GM12878 (cell line): Measurements from ENCODE around the gene CAPN2. TPM values are rescaled to one million over a fixed set of nuclear protein-coding genes. Genes with fewer than 3 reads are reported as not detected.

Experiments
- ATAC-seq: fragments of 200-7000 bp; cut with Tn5 transposase; 3 replicates; pipeline ENCODE4 v1.9.1; 2020; ENCODE audit warnings: mild to moderate bottlenecking, moderate library complexity
- BruUV-seq: library from RNA; stranded (reverse); fragments of 400-500 nt; replicated peaks from 2 replicates; lab custom pipeline; 2021; lab: Mats Ljungman, UMichigan
- CTCF ChIA-PET: fragments of 300-600 bp; sonication (Branson Sonifier 250); formaldehyde crosslinking; extraction: SDS; loops from one replicate; lab custom pipeline; 2021; ENCODE audit warnings: inconsistent platforms; lab: Yijun Ruan, JAX
- POLR2A ChIA-PET: fragments of 350-600 bp; formaldehyde crosslinking; extraction: SDS; loops from one replicate; lab custom pipeline; 2021; ENCODE audit warnings: inconsistent platforms; lab: Charles Lee
- RAD21 ChIA-PET: fragments of 300-600 bp; sonication (Branson Sonifier 250); formaldehyde crosslinking; loops from one replicate; lab custom pipeline; 2023; ENCODE audit warnings: antibody characterized with exemption; ENCODE audit not compliant: unreplicated experiment; lab: Charles Lee
- SMC1A ChIA-PET: fragments of 300-600 bp; sonication (Branson Sonifier 250); formaldehyde crosslinking; loops from one replicate; lab custom pipeline; 2023; ENCODE audit not compliant: unreplicated experiment, uncharacterized antibody; lab: Charles Lee
- DNase-seq: peaks from one replicate; pipeline ENCODE4 v3.0.0-alpha.2; 2011; ENCODE audit warnings: low read depth, low spot score
- FAIRE-seq: peaks from 3 replicates; lab custom pipeline; 2011; peaks lifted over from hg19 to GRCh38; lab: Jason Lieb, UNC
- H2AFZ ChIP-seq: 2 replicates; pipeline ENCODE4 v1.6.0; 2011; ENCODE audit warnings: low read depth, low read length, control low read depth; ENCODE audit not compliant: control insufficient read depth
- H3K27ac ChIP-seq: 2 replicates; pipeline ENCODE4 v1.5.1; 2011; ENCODE audit warnings: control low read depth; ENCODE audit not compliant: control insufficient read depth, insufficient read depth
- H3K27me3 ChIP-seq, 2 experiments: replicated peaks in 1 of 2; 2 replicates each; pipeline versions ENCODE4 v1.6.0 to v1.6.1; 2011; ENCODE audit warnings: low read length in 1 of 2; ENCODE audit not compliant: control insufficient read depth in 2 of 2, insufficient read depth in 2 of 2
- H3K36me3 ChIP-seq, 2 experiments: 2 replicates each; pipeline ENCODE4 v1.5.1; 2011; ENCODE audit warnings: low read length in 1 of 2; ENCODE audit not compliant: control insufficient read depth in 2 of 2, insufficient read depth in 2 of 2
- H3K4me1 ChIP-seq: 2 replicates; pipeline ENCODE4 v1.6.1; 2011; ENCODE audit warnings: mild to moderate bottlenecking, low read length, moderate library complexity, mixed read lengths; ENCODE audit not compliant: control insufficient read depth, insufficient read depth
- H3K4me2 ChIP-seq: 2 replicates; pipeline ENCODE4 v1.6.0; 2011; ENCODE audit warnings: control low read depth; ENCODE audit not compliant: control insufficient read depth, insufficient read depth
- H3K4me3 ChIP-seq: fragments of 200-600 bp; sonication (generic); 2 replicates; pipeline ENCODE4 v1.5.1; 2016
- H3K79me2 ChIP-seq: 2 replicates; pipeline ENCODE4 v1.6.0; 2011; ENCODE audit warnings: low read length; ENCODE audit not compliant: control insufficient read depth, insufficient read depth
- H3K9ac ChIP-seq: 2 replicates; pipeline ENCODE4 v1.8.0; 2011; ENCODE audit warnings: low read length, control low read depth, mixed read lengths; ENCODE audit not compliant: control insufficient read depth, insufficient read depth
- H3K9me3 ChIP-seq: replicated peaks from 3 replicates; pipeline ENCODE4 v1.5.1; 2011; ENCODE audit warnings: mild to moderate bottlenecking, low read length; ENCODE audit not compliant: control insufficient read depth, insufficient read depth
- H4K20me1 ChIP-seq: 2 replicates; pipeline ENCODE4 v1.6.0; 2011; ENCODE audit not compliant: control insufficient read depth, insufficient read depth
- ATF7 ChIP-seq: fragments of 450-650 bp; IDR thresholded peaks from 2 replicates; pipeline ENCODE4 v1.6.1; 2016; ENCODE audit warnings: low read depth, mild to moderate bottlenecking
- CHD4 ChIP-seq: fragments of 200-600 bp; sonication (generic); IDR thresholded peaks from 2 replicates; pipeline ENCODE4 v1.6.1; 2016; ENCODE audit warnings: mild to moderate bottlenecking
- HDAC2 ChIP-seq: fragments of 200-600 bp; sonication (generic); IDR thresholded peaks from 2 replicates; pipeline ENCODE4 v1.6.1; 2017
- IRF4 ChIP-seq: IDR thresholded peaks from 2 replicates; pipeline ENCODE4 v1.6.1; 2011; ENCODE audit warnings: low read depth, low read length
- MXI1 ChIP-seq: fragments of 150-350 bp; IDR thresholded peaks from 2 replicates; pipeline ENCODE4 v1.6.1; 2011; ENCODE audit warnings: low read depth, mild to moderate bottlenecking, inconsistent platforms, low read length, improper control_type of control experiment
- MYB ChIP-seq: fragments of 150-350 bp; IDR thresholded peaks from 2 replicates; pipeline ENCODE4 v1.6.1; 2014; ENCODE audit warnings: mild to moderate bottlenecking, low read depth, low read length, borderline replicate concordance
- NFIC ChIP-seq: IDR thresholded peaks from 2 replicates; pipeline ENCODE4 v1.6.1; 2012; ENCODE audit warnings: low read depth, mild to moderate bottlenecking, inconsistent platforms, low read length, moderate library complexity
- NRF1 ChIP-seq: conservative IDR thresholded peaks from 2 replicates; pipeline ENCODE4 v1.6.1; 2011; ENCODE audit warnings: mild to moderate bottlenecking, low read depth, low read length, improper control_type of control experiment
- PAX8 ChIP-seq: fragments of 450-650 bp; IDR thresholded peaks from 2 replicates; pipeline ENCODE4 v1.6.1; 2017; ENCODE audit warnings: mild to moderate bottlenecking, moderate library complexity
- PML ChIP-seq: IDR thresholded peaks from 2 replicates; pipeline ENCODE4 v1.6.1; 2012; ENCODE audit warnings: low read length, inconsistent platforms
- POLR2AphosphoS5 ChIP-seq: IDR thresholded peaks from 2 replicates; pipeline ENCODE4 v1.6.1; 2011; ENCODE audit warnings: mild to moderate bottlenecking, low read length, inconsistent platforms
- POU2F2 ChIP-seq: IDR thresholded peaks from 3 replicates; pipeline ENCODE4 v1.6.1; 2011; ENCODE audit warnings: low read depth, mild to moderate bottlenecking, low read length, borderline replicate concordance
- SIN3A ChIP-seq: IDR thresholded peaks from 2 replicates; pipeline ENCODE4 v1.6.1; 2012; ENCODE audit warnings: low read depth, low read length, improper control_type of control experiment
- SMAD1 ChIP-seq: fragments of 450-650 bp; IDR thresholded peaks from 2 replicates; pipeline ENCODE4 v1.6.1; 2018; ENCODE audit warnings: mild to moderate bottlenecking, low read depth; ENCODE audit not compliant: partially characterized antibody
- SREBF1 ChIP-seq: IDR thresholded peaks from 2 replicates; pipeline ENCODE4 v1.6.1; 2012; ENCODE audit warnings: mild to moderate bottlenecking, low read length
- TBL1XR1 ChIP-seq: IDR thresholded peaks from 2 replicates; pipeline ENCODE4 v1.6.1; 2012; ENCODE audit warnings: low read depth, low read length, improper control_type of control experiment
- ZNF207 ChIP-seq: fragments of 450-650 bp; IDR thresholded peaks from 2 replicates; pipeline ENCODE4 v1.6.1; 2014; ENCODE audit warnings: antibody characterized with exemption, mild to moderate bottlenecking, borderline replicate concordance
- WGBS: methylation state at CpG from one replicate; pipeline ENCODE4 v1.1.6; 2016; ENCODE audit warnings: low lambda C conversion rate; ENCODE audit not compliant: insufficient replicate concordance, insufficient coverage; ENCODE audit errors: missing lambda C conversion rate; 5-methylcytosine and 5-hydroxymethylcytosine counted together
- in situ Hi-C: fragments of 300-500 bp; cut with MboI; formaldehyde crosslinking; loops from 9 replicates; pipeline ENCODE4 v1.14.3; 2018; ENCODE audit warnings: mixed read lengths
- intact Hi-C: fragments of 100-400 bp; cut with micrococcal nuclease; formaldehyde crosslinking; loops from one replicate; pipeline ENCODE4 v1.14.2; 2022; ENCODE audit not compliant: unreplicated experiment
- polyA plus RNA-seq, 11 experiments: library from polyadenylated mRNA; depleted of rRNA in 4 of 11; unstranded in 6 of 11; stranded (reverse) in 5 of 11; fragments of >200 nt; fragmentation: Nextera tagmentation in 4 of 11; fragmentation: Illumina TruSeq in 1 of 11; extraction: Ambion mirVana in 4 of 11; extraction: Trizol in 1 of 11; gene quantifications; 1 replicate in 1 of 11; 2 replicates in 10 of 11; pipeline versions ENCODE4 v1.2.1 to v1.2.3, GENCODE V29; 2011 to 2016; ENCODE audit warnings: inconsistent platforms in 2 of 11, missing spikeins in 2 of 11, low read depth in 1 of 11
- total RNA-seq, 4 experiments: library from RNA; depleted of rRNA in 3 of 4; stranded (reverse); fragments of >200 nt in 3 of 4; fragmentation: Illumina TruSeq in 1 of 4; extraction: Trizol in 1 of 4; gene quantifications; 2 replicates each; pipeline versions ENCODE4 v1.2.1 to v1.2.3, GENCODE V29; 2013 to 2021
- TF ChIP-seq, protein P1 (sequence below): fragments of 150-350 bp; IDR thresholded peaks from 2 replicates; pipeline ENCODE4 v1.6.1; 2014; ENCODE audit warnings: mild to moderate bottlenecking, low read depth, low read length
- TF ChIP-seq, protein P2 (sequence below): fragments of 150-350 bp; IDR thresholded peaks from 2 replicates; pipeline ENCODE4 v1.6.1; 2016; ENCODE audit warnings: low read depth, low read length

Gene CAPN2
- total and polyA plus RNA-seq, 10 of the 15 experiments (the other 5 are each of a cell fraction or from before 2014, with no cell fraction given): 6.0 to 21.4 (median 16.6) TPM

DNA sequence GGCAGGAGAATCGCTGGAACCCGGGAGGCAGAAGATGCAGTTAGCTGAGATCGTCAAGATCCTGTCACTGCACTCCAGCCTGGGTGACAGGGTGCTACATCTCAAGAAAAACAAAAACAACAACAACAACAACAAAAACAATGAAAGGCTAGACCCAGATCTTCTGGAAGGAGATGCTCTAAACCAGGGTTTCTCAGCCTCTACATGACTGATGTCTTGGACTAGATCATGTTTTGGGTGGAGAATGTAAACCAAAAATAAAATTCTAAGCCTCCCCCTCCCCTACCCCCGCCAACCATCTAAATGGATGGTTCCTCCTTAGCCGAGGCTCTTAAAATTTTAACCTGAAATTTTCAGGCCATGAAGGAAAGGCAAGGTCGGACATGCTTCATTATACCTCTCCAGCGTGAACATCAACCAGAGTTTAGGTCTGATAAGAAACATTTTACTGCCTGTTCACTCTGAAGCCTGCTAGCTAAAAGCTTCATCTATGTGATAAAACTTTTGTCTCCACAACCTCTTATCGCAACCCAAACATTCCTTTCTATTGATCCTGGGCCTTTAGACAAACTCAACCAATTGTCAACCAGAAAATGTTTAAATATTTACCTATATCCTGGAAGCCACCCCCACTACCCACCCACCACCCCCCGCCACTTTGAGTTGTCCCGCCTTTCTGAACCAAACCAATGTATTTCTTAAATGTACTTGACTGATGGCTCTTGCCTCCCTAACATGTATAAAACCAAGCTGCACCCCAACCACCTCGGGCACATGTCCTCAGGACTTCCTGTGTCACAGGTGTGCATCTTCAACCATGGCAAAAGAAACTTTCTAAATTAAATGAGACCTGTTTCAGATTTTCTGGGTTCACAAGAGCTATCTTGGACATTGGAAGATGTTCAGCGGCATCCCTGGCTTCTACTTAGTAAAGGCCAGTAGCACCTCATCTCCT is 1.9 kb upstream of the CAPN2 start:
- Histone ChIP-seq H3K9ac (no peak overlapping the region), H3K27ac (no peak overlapping the region), H3K9me3 (no peaks in the 10 kb centered on the region), H3K27me3 (no peaks in the 10 kb centered on the region), H3K4me2 (no peak overlapping the region), H3K36me3 (no peaks in the 10 kb centered on the region), H2AFZ (no peak overlapping the region), H3K4me3 (no peak overlapping the region), H4K20me1 (no peaks in the 10 kb centered on the region), H3K79me2 (no peaks in the 10 kb centered on the region; the same call in 1 of the 2 replicates), H3K4me1 (peaks cover 9% of the 10 kb centered on the region)
- ATAC-seq: no peak
- in situ Hi-C loops (no loop called here), intact Hi-C loops (loop anchor here (5.0 kb wide), 1 partner anchor 622 kb away; the partner anchor contains the start of gene NVL)
- ChIA-PET POLR2A (interaction anchor here (0.6 kb wide), 1 partner anchor 1393 kb away, joined by 5 read pairs; no protein-coding TSS in a partner anchor), SMC1A (interaction anchor here (1.3 kb wide), 1 partner anchor 39 kb away, joined by 3 read pairs; no protein-coding TSS in a partner anchor), RAD21 (interaction anchor here (2.3 kb wide), 1 partner anchor 38 kb away, joined by 8 read pairs; no protein-coding TSS in a partner anchor), CTCF (interaction anchor here (3.1 kb wide), 1 partner anchor 40 kb away, joined by 25 read pairs; no protein-coding TSS in a partner anchor)
- WGBS: 90% methylated on average over 12 of the region's 12 CpGs
- no peak for DNase-seq
- FAIRE-seq: no peak
- BruUV-seq: no TSS peak
- TF ChIP-seq SMAD1 (no peak), IRF4 (no peak), TBL1XR1 (no peak), MXI1 (no peak), PAX8 (no peak), POLR2AphosphoS5 (no peak), NFIC (no peak), PML (no peak), SREBF1 (no peak), NRF1 (no peak), ATF7 (no peak), MYB (no peak), ZNF207 (no peak), SIN3A (no peak), POU2F2 (no peak), HDAC2 (no peak), CHD4 (no peak)
- TF ChIP-seq, protein P1, sequence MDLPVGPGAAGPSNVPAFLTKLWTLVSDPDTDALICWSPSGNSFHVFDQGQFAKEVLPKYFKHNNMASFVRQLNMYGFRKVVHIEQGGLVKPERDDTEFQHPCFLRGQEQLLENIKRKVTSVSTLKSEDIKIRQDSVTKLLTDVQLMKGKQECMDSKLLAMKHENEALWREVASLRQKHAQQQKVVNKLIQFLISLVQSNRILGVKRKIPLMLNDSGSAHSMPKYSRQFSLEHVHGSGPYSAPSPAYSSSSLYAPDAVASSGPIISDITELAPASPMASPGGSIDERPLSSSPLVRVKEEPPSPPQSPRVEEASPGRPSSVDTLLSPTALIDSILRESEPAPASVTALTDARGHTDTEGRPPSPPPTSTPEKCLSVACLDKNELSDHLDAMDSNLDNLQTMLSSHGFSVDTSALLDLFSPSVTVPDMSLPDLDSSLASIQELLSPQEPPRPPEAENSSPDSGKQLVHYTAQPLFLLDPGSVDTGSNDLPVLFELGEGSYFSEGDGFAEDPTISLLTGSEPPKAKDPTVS: no peak
- TF ChIP-seq, protein P2, sequence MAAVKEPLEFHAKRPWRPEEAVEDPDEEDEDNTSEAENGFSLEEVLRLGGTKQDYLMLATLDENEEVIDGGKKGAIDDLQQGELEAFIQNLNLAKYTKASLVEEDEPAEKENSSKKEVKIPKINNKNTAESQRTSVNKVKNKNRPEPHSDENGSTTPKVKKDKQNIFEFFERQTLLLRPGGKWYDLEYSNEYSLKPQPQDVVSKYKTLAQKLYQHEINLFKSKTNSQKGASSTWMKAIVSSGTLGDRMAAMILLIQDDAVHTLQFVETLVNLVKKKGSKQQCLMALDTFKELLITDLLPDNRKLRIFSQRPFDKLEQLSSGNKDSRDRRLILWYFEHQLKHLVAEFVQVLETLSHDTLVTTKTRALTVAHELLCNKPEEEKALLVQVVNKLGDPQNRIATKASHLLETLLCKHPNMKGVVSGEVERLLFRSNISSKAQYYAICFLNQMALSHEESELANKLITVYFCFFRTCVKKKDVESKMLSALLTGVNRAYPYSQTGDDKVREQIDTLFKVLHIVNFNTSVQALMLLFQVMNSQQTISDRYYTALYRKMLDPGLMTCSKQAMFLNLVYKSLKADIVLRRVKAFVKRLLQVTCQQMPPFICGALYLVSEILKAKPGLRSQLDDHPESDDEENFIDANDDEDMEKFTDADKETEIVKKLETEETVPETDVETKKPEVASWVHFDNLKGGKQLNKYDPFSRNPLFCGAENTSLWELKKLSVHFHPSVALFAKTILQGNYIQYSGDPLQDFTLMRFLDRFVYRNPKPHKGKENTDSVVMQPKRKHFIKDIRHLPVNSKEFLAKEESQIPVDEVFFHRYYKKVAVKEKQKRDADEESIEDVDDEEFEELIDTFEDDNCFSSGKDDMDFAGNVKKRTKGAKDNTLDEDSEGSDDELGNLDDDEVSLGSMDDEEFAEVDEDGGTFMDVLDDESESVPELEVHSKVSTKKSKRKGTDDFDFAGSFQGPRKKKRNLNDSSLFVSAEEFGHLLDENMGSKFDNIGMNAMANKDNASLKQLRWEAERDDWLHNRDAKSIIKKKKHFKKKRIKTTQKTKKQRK: no peak
